Activated CD8-positive, alpha-beta memory T cell treated with anti-CD3 and anti-CD28 coated beads for 24 hours (primary cell): Measurements from ENCODE around the gene GRAMD1C.
"Not testable (repeated sequence)": the region's sequence is repeated elsewhere in the genome, so short reads cannot be mapped to it uniquely, and the experiment has no call there.

Source experiments
- DNase-seq: peaks from one replicate; pipeline ENCODE4 v3.0.0-alpha.2; 2020

Gene GRAMD1C

DNA sequence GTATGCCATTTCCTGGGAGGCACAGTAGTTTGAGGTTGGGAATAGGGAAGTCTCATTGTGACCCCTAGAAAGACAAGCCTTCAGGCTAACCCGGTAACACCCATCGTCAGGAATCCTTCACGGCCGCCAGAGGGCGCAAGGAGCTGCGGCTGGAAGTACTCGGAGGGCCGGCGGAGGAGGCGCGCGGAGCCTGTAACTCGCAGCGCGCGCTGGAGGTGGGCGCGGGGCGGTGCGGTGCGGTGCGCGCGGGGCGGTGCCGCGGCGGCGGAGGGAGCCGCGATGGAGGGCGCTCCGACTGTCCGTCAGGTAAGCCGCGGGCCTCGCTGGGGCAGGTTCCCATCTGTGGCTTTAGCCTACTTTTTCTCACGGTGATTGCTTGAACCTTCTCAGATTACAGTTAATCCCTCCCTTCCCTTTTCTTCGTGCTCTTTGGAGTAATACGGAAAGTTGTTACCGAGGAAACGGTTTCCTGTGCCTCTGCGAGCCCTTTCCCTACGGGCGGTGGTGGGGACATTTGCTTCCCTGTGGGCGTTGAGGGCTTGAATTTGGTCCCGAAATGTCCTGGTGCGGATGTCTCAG lies at the start of gene GRAMD1C:
GRAMD1C (plus strand) TSS at position 158 of the 579 bp plus-strand sequence; CDS start at position 280, 122 bp downstream.
- DNase-seq, result peak; percentile 90

DNA sequence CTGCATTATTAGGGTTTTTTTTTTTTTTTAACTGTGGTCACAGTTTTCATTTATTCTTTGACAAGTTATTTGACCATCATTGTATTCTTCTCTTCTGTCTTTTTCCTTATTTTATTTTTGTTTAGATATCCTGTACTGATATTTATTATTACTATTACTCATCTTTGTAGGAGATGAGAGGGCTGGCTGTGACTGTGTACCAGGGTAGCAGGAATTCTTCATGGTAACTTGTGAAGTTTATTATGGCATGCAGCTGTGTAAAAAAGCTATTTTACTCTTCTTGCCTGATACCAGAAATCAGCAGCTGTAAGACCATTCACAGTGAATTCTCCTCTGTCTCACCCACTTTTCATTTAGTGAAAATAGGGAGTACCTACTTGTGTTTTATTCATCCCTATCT lies 47.2 kb upstream of the GRAMD1C start:
- DNase-seq, result no peak

GRCh38 chr3:113794526-113794925 lies 44.1 kb upstream of the GRAMD1C start:
- DNase-seq, result no peak

GRCh38 chr3:113795693-113796092 lies 42.9 kb upstream of the GRAMD1C start:
- no peak for DNase-seq

DNA sequence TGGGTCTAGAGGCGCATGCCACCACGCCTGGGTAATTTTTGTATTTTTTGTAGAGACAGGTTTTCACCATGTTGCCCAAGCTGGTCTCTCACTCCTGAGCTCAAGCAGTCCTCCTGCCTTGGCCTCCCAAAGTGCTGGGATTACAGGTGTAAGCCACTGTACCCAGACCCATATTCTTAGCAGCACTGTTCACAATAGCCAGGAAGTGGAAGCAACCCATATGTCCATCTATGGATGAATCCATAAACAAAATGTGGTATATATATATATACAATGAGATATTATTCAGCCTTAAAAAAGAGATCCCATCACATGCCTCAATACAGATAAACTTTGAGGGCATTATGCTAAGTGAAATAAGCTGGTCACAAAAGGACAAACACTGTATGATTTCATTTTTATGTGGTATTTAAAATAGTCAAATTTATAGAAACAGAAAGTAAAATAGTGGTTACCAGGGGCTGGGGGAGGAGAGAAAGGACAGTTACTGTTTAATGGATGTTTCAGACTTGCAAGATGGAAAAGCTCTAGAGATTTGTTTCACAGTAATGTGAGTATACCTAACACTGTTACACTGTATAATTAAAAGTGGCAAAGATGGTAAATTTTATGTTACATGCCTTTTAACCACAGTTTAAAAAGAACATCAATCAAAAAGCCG lies 35.7 kb upstream of the GRAMD1C start:
- no peak for DNase-seq

- no peak for DNase-seq
Measured at GRCh38 chr3:113804661-113805060, 33.9 kb upstream of the GRAMD1C start.

- no peak for DNase-seq
Measured at GRCh38 chr3:113805249-113805648, 33.3 kb upstream of the GRAMD1C start.

GRCh38 chr3:113812854-113813253 lies 25.7 kb upstream of the GRAMD1C start:
- DNase-seq, result no peak

DNA sequence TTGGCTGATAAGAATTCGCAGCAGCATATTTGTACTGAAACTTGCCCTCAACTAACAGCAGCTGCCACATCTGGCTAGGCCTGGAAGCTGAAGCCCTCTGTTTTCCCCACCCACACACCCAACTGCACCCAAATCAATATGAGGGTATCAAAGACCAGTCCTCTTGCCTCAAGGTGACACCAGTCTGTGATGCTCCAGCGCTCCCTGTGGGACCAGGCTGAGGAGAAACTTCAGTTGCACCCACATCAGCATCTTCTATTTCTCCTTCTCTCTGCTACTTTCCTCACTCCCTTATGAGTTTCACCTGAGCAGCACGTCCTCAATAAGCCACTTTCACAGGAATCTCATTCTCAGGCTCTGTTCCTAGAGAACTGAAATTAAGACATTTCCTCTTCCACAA lies 18.7 kb upstream of the GRAMD1C start:
- DNase-seq, result no peak

GRCh38 chr3:113825090-113825489 lies 13.5 kb upstream of the GRAMD1C start:
- no peak for DNase-seq

- no peak for DNase-seq
Measured at GRCh38 chr3:113828600-113828999, 10.0 kb upstream of the GRAMD1C start.

- DNase-seq, result no peak
Measured at GRCh38 chr3:113829576-113830354, 8.8 kb upstream of the GRAMD1C start.

GRCh38 chr3:113831103-113831355 lies 7.6 kb upstream of the GRAMD1C start:
- no peak for DNase-seq

- DNase-seq, result no peak
Measured at GRCh38 chr3:113832477-113833164, 6.0 kb upstream of the GRAMD1C start.

GRCh38 chr3:113834983-113835382 lies 3.6 kb upstream of the GRAMD1C start:
- DNase-seq, result no peak

DNA sequence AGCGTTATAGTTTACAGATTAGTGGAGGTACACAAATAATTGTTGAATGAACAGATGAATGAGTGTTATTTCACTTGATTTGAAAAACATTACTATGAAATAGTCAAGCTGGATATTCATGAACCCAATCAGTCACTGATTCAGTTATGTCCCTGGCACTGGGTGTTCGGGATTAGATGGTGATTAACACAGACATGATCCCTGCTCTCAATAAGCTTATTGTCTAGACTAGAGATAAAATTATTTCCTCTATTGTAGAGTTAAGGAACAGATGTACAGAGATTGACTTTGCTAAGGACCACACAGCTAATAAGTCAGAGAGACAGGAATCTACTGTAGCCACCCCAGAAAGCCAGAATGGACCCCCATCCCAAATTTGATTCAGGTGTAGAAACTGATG lies 963 bp downstream of the GRAMD1C start:
- no peak for DNase-seq

DNA sequence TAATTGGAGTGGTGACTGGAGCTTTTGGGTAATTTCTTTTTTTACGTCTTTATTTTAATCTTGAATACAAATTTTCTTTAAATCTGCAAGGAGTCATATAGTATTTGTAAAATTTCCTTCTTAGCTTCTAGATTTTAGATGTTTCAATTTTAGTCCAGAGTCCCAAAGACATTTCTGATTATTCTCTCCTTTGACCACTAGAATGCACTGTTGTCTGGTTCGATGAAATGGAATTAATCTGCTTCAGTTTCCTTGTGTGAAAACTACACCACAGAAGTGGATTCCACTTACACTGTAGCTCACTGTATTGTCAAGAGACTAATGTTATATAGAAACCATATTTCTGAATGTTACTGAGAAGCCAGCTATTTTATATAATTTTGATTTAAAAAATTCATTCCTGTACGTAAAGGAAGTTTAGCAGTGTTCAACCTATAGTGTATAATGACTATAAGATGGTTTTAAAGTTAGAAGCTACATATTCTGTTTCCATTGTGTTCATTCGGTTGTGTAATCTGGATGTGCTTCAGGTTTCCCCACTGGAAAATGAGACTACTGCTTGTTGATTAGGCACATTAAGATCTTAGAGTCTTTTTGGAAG lies 6.1 kb downstream of the GRAMD1C start:
- no peak for DNase-seq

GRCh38 chr3:113847247-113847646 lies 8.7 kb downstream of the GRAMD1C start:
- DNase-seq, result no peak

- no peak for DNase-seq
Measured at GRCh38 chr3:113847664-113848461, 9.3 kb downstream of the GRAMD1C start.

DNA sequence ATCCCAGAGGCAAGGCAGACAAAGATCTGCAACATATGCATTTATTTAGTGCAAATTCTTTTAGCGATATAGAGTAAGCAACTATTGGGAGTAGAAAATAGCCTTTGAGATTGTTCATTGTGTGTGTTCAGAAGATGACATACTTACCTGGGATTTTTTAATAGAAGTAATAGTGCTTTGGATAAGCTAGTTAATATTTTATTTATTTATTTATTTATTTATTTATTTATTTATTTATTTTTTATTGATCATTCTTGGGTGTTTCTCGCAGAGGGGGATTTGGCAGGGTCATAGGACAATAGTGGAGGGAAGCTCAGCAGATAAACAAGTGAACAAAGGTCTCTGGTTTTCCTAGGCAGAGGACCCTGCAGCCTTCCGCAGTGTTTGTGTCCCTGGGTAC lies 10.5 kb downstream of the GRAMD1C start:
- not testable (repeated sequence) for DNase-seq

DNA sequence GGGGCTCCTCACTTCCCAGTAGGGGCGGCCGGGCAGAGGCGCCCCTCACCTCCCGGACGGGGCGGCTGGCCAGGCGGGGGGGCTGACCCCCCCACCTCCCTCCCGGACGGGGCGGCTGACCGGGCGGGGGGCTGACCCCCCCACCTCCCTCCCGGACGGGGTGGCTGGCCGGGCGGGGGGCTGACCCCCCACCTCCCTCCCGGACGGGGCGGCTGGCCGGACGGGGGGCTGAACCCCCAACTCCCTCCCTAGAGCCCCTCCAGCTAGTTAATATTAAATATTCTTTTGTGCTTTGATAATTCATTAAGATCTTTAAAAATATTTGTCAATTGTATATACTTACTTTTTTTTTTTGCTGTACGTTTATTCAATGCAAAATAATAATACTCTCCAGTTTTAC lies 11.3 kb downstream of the GRAMD1C start:
- not testable (repeated sequence) for DNase-seq

DNA sequence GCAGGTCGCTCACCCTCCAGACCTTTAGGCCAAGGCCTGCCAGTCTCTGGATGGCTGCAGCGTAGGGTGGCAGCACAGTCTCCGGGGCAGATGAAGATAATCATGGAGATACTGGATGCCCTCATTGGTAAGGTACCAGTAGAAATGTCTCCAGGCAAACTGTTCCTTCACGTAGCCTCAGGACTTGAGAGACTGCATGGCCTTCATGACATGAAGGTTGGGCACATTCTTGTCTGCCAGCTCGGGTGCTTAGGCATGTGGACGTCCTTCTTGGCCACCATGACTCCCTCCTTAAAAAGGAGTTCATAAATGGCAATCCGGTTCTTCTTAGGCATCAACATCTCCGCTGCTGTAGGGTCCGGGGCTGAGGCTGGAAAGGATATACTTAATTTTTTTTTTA lies 11.8 kb downstream of the GRAMD1C start:
- not testable (repeated sequence) for DNase-seq

- no peak for DNase-seq
Measured at GRCh38 chr3:113852506-113852905, 13.9 kb downstream of the GRAMD1C start.
